SK-N-SH (cell line): ENCODE results near the gene PAFAH1B2. TPM values are rescaled to one million over a fixed set of nuclear protein-coding genes. Genes with fewer than 3 reads are reported as not detected.

Experiments used
- MXI1 ChIP-seq: IDR thresholded peaks from 2 replicates; pipeline ENCODE4 v1.6.1; 2012; ENCODE audit warnings: mild to moderate bottlenecking, low read depth, low read length, improper control_type of control experiment
- polyA plus RNA-seq, 3 experiments: library from polyadenylated mRNA; depleted of rRNA; stranded (reverse); fragments of >200 nt; gene quantifications; 2 replicates each; pipeline ENCODE4 v1.2.3, GENCODE V29; 2012
- TF ChIP-seq, protein P1 (sequence below): IDR thresholded peaks from 2 replicates; pipeline ENCODE4 v1.6.1; 2012; ENCODE audit warnings: mild to moderate bottlenecking, low read depth, low read length, moderate library complexity

Gene PAFAH1B2
- polyA plus RNA-seq, 1 of the 3 experiments (the other 2 are of a cell fraction) = 19.6 TPM

DNA sequence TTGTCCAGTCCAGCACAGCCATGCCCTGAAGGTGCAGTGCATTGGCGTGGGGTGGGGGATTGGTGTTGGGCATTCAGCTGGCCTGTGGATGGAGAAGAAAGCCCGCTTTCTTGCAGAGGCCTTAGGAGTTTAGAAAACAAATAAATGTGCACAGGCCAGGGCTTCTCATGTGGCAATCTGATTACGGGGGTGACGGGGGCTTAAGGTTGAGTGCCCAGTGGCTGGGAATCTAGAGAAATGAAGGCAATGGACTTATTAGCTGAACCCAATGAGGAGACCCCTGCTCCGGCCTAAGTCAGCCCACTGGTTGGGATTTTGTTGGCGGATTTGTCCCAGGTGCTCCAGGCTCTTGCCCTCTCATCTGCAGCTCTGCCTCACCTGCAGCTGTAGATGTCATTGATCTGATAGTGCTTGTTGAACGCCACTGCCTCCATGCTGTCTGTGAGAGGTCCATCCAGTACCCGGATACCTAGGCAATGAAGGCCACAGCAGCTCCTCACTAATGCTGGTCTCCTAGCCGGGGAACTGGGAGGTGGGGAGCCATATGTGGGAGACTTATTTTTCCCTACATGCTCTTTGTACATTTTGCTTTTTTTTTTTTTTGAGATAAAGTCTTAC lies 81.6 kb downstream of the PAFAH1B2 start (continued):
- TF ChIP-seq, protein P1, sequence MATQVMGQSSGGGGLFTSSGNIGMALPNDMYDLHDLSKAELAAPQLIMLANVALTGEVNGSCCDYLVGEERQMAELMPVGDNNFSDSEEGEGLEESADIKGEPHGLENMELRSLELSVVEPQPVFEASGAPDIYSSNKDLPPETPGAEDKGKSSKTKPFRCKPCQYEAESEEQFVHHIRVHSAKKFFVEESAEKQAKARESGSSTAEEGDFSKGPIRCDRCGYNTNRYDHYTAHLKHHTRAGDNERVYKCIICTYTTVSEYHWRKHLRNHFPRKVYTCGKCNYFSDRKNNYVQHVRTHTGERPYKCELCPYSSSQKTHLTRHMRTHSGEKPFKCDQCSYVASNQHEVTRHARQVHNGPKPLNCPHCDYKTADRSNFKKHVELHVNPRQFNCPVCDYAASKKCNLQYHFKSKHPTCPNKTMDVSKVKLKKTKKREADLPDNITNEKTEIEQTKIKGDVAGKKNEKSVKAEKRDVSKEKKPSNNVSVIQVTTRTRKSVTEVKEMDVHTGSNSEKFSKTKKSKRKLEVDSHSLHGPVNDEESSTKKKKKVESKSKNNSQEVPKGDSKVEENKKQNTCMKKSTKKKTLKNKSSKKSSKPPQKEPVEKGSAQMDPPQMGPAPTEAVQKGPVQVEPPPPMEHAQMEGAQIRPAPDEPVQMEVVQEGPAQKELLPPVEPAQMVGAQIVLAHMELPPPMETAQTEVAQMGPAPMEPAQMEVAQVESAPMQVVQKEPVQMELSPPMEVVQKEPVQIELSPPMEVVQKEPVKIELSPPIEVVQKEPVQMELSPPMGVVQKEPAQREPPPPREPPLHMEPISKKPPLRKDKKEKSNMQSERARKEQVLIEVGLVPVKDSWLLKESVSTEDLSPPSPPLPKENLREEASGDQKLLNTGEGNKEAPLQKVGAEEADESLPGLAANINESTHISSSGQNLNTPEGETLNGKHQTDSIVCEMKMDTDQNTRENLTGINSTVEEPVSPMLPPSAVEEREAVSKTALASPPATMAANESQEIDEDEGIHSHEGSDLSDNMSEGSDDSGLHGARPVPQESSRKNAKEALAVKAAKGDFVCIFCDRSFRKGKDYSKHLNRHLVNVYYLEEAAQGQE = no peak
- no peak for TF ChIP-seq MXI1

Other genes starting within 250 kb of the PAFAH1B2 start
- gene SIK3, start 45.9 kb upstream of the PAFAH1B2 start, polyA plus RNA-seq (2012; rRNA removed) = 4.5 and 5.1 TPM in 2 replicates
- 17.3 and 17.5 TPM in 2 replicates for gene SIDT2, start 34.5 kb downstream of the PAFAH1B2 start, polyA plus RNA-seq (2012; rRNA removed)
- 519 and 811 TPM in 2 replicates for gene TAGLN, start 55.1 kb downstream of the PAFAH1B2 start, polyA plus RNA-seq (2012; rRNA removed)
- gene PCSK7, start 87.8 kb downstream of the PAFAH1B2 start, polyA plus RNA-seq (2012; rRNA removed) = 49.7 and 52.1 TPM in 2 replicates
- 11.9 and 15.4 TPM in 2 replicates for gene RNF214, start 88.4 kb downstream of the PAFAH1B2 start, polyA plus RNA-seq (2012; rRNA removed)
- gene BACE1-AS, start 147.1 kb downstream of the PAFAH1B2 start, polyA plus RNA-seq (2012; rRNA removed) = 5.7 and 6.3 TPM in 2 replicates
- gene BACE1, start 172.0 kb downstream of the PAFAH1B2 start, polyA plus RNA-seq (2012; rRNA removed) = 36.4 and 37.8 TPM in 2 replicates
- gene CEP164, start 183.6 kb downstream of the PAFAH1B2 start, polyA plus RNA-seq (2012; rRNA removed) = 27.7 and 30.6 TPM in 2 replicates